Endothelial cell of umbilical vein (primary cell): Measurements from ENCODE around the gene PLXNB3. TPM values are rescaled to one million over a fixed set of nuclear protein-coding genes. Genes with fewer than 3 reads are reported as not detected.

ENCODE experiments used
- BruUV-seq: library from RNA; stranded (reverse); fragments of 400-500 nt; replicated peaks from 2 replicates; lab custom pipeline; 2021; lab: Mats Ljungman, UMichigan
- CTCF ChIA-PET: fragments of 300-600, 350-600 bp; sonication (Branson Sonifier 250); formaldehyde crosslinking; loops from one replicate; lab custom pipeline; 2021; ENCODE audit warnings: antibody characterized with exemption, inconsistent platforms; lab: Charles Lee
- POLR2A ChIA-PET: fragments of 300-600, 350-600 bp; sonication (Branson Sonifier 250); formaldehyde crosslinking; loops from one replicate; lab custom pipeline; 2021; ENCODE audit warnings: antibody characterized with exemption, inconsistent platforms; lab: Charles Lee
- DNase-seq: peaks from one replicate; pipeline ENCODE4 v3.0.0-alpha.2; 2011; ENCODE audit warnings: low read depth, low spot score
- FAIRE-seq: peaks from 2 replicates; lab custom pipeline; 2011; peaks lifted over from hg19 to GRCh38; lab: Jason Lieb, UNC
- H2AFZ ChIP-seq: 2 replicates; pipeline ENCODE4 v1.6.0; 2012; ENCODE audit warnings: low read depth, low read length, control low read depth, inconsistent platforms
- H3K27ac ChIP-seq: 2 replicates; pipeline ENCODE4 v1.5.1; 2011; ENCODE audit warnings: low read depth, mild to moderate bottlenecking, control low read depth, low read length, moderate library complexity; ENCODE audit not compliant: insufficient read depth
- H3K27me3 ChIP-seq, 2 experiments: 2 replicates each; pipeline versions ENCODE4 v1.6.0 to v1.6.1; 2011; ENCODE audit warnings: low read length in 2 of 2, mixed read lengths in 1 of 2; ENCODE audit not compliant: control insufficient read depth in 2 of 2, insufficient read depth in 2 of 2
- H3K36me3 ChIP-seq, 2 experiments: 2 replicates in 1 of 2; 3 replicates in 1 of 2; pipeline ENCODE4 v1.5.1; 2011; ENCODE audit warnings: low read length in 2 of 2, mild to moderate bottlenecking in 1 of 2, moderate library complexity in 1 of 2; ENCODE audit not compliant: control insufficient read depth in 2 of 2, insufficient read depth in 2 of 2; ENCODE audit errors: extremely low read depth in 1 of 2
- H3K4me1 ChIP-seq: 3 replicates; pipeline ENCODE4 v1.5.1; 2011; ENCODE audit warnings: mild to moderate bottlenecking, low read length; ENCODE audit not compliant: control insufficient read depth, insufficient read depth; ENCODE audit errors: extremely low read depth
- H3K4me2 ChIP-seq: 2 replicates; pipeline ENCODE4 v1.6.1; 2011; ENCODE audit warnings: low read length, control low read depth, mixed read lengths; ENCODE audit not compliant: insufficient read depth
- H3K4me3 ChIP-seq, 3 experiments: fragments of 200-600 bp in 1 of 3; sonication (generic), shearing (Covaris generic) in 1 of 3; replicated peaks in 1 of 3; 2 replicates each; pipeline ENCODE4 v1.5.1; 2011 to 2016; ENCODE audit warnings: control low read depth in 3 of 3, low read length in 3 of 3, mild to moderate bottlenecking in 2 of 3, inconsistent platforms in 1 of 3, low read depth in 1 of 3, moderate library complexity in 1 of 3; ENCODE audit not compliant: insufficient read depth in 1 of 3
- H3K79me2 ChIP-seq: 2 replicates; pipeline ENCODE4 v1.6.0; 2012; ENCODE audit warnings: low read length, inconsistent platforms; ENCODE audit not compliant: control insufficient read depth, insufficient read depth
- H3K9ac ChIP-seq: replicated peaks from 2 replicates; pipeline ENCODE3; 2011; ENCODE audit warnings: low read length, control low read depth; ENCODE audit not compliant: insufficient read depth; ENCODE audit errors: extremely low read depth
- H3K9me1 ChIP-seq: replicated peaks from 3 replicates; pipeline ENCODE4 v1.6.0; 2011; ENCODE audit warnings: mild to moderate bottlenecking, low read length; ENCODE audit not compliant: control insufficient read depth, insufficient read depth; ENCODE audit errors: extremely low read depth
- H3K9me3 ChIP-seq: replicated peaks from 2 replicates; pipeline ENCODE4 v1.5.1; 2012; ENCODE audit warnings: low read length, inconsistent platforms; ENCODE audit not compliant: control insufficient read depth, insufficient read depth
- H4K20me1 ChIP-seq: replicated peaks from 2 replicates; pipeline ENCODE3; 2011; ENCODE audit warnings: mild to moderate bottlenecking, low read length; ENCODE audit not compliant: control insufficient read depth, insufficient read depth; ENCODE audit errors: extremely low read depth
- EZH2 ChIP-seq: IDR thresholded peaks from 2 replicates; pipeline ENCODE4 v1.6.1; 2012; ENCODE audit warnings: borderline replicate concordance, low read depth, mild to moderate bottlenecking, moderate library complexity, low read length, inconsistent platforms; ENCODE audit not compliant: severe bottlenecking
- FOS ChIP-seq: IDR thresholded peaks from 2 replicates; pipeline ENCODE4 v1.6.1; 2011; ENCODE audit warnings: mild to moderate bottlenecking, low read length, moderate library complexity, borderline replicate concordance; ENCODE audit not compliant: insufficient read depth
- GATA2 ChIP-seq: IDR thresholded peaks from 2 replicates; pipeline ENCODE4 v1.7.0; 2011; ENCODE audit warnings: low read depth, mild to moderate bottlenecking, moderate library complexity, mixed read lengths, low read length; ENCODE audit not compliant: insufficient read length, insufficient read depth
- JUN ChIP-seq: IDR thresholded peaks from 2 replicates; pipeline ENCODE4 v1.6.1; 2011; ENCODE audit warnings: borderline replicate concordance, low read depth; ENCODE audit not compliant: insufficient read length, insufficient read depth
- MYC ChIP-seq: IDR thresholded peaks from one replicate; pipeline ENCODE4 v1.6.1; 2011; ENCODE audit warnings: mild to moderate bottlenecking, low read depth, low read length
- POLR2A ChIP-seq: IDR thresholded peaks from 2 replicates; pipeline ENCODE4 v1.6.1; 2012; ENCODE audit warnings: low read depth, mild to moderate bottlenecking, control low read depth, low read length
- POLR2AphosphoS5 ChIP-seq: IDR thresholded peaks from 2 replicates; pipeline ENCODE4 v1.6.1; 2012; ENCODE audit warnings: low read depth, mild to moderate bottlenecking, control low read depth, low read length, moderate library complexity; ENCODE audit not compliant: insufficient read depth
- dilution Hi-C: fragments of 300-500 bp; cut with MboI; formaldehyde crosslinking; loops from one replicate; pipeline ENCODE4 v1.15.0; 2019; ENCODE audit warnings: low sequenced_read_pairs; ENCODE audit not compliant: extremely low pct_ligation_motif_present
- intact Hi-C: fragments of 100-400 bp; cut with micrococcal nuclease; formaldehyde crosslinking; loops from one replicate; pipeline ENCODE4 v1.10.0; 2022
- polyA plus RNA-seq, 4 experiments: library from polyadenylated mRNA; depleted of rRNA in 3 of 4; stranded (reverse) in 3 of 4; unstranded in 1 of 4; fragments of >200 nt; gene quantifications; 2 replicates each; pipeline versions ENCODE4 v1.2.1 to v1.2.3, GENCODE V29; 2011 to 2012; ENCODE audit warnings: missing spikeins in 1 of 4
- total RNA-seq: library from RNA; stranded (reverse); gene quantifications from 2 replicates; pipeline ENCODE4 v1.2.3, GENCODE V29; 2021
- TF ChIP-seq, protein P1 (sequence below), 2 donors: IDR thresholded peaks; 1 replicate in 1 of 2; 2 replicates in 1 of 2; pipeline ENCODE4 v1.5.1; 2011; ENCODE audit warnings: low read length in 2 of 2, mild to moderate bottlenecking in 2 of 2, moderate library complexity in 2 of 2, control low read depth in 1 of 2, inconsistent platforms in 1 of 2, low read depth in 1 of 2; ENCODE audit not compliant: insufficient read depth in 1 of 2; ENCODE audit errors: extremely low read depth in 1 of 2
- TF ChIP-seq, protein P2 (sequence below): IDR thresholded peaks from 2 replicates; pipeline ENCODE4 v1.6.1; 2011; ENCODE audit not compliant: insufficient read depth, insufficient read length

Gene PLXNB3
- total and polyA plus RNA-seq, 2 donors (not counting 3 experiments of a cell fraction or from before 2014, with no cell fraction given): 19.0 to 31.4 TPM

DNA sequence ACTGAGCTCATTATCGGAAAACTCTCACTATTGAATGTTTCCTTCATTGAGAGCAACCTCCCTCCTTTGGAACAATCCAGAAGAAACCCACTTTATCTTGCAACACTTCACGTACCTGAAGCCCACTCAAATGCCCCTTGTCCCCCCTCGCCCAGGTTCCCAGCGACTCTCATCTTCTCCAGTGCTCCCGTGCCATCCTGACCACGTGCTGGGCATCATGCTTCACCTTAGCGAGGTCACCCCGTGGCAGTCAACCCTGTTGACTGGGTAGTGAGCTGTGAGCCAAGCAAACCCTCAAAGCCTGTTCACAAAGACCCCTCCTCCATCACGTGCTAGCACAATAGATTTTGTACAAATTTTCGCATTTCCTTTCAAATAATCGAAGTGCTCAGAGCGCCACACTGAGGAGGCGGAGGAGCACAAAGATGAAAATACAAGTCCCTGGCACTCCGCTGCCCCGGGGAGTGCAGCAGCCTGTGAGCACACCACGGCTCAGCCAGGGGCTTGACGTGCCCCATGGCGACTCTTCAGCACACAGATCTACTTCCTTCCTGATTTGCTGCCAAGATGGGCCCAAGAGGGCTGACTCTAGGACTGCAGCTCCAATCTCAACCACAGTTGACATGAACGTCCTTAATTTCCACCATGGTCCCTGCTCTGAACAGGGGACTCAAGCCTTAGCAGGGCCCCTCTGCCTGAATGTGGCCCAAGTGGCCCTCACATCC lies 50.7 kb downstream of the PLXNB3 start:
- Histone ChIP-seq H3K4me2 (no peak overlapping the region), H2AFZ (no peak overlapping the region), H3K9me1 (no peaks in the 10 kb centered on the region), H3K4me3 (no peak overlapping the region), H3K9me3 (no peaks in the 10 kb centered on the region), H3K27me3 (peaks cover 0 to 2% of the 10 kb centered on the region in 2 experiments), H3K4me1 (peaks cover 4% of the 10 kb centered on the region), H3K9ac (no peak overlapping the region), H3K27ac (no peak overlapping the region), H3K79me2 (no peaks in the 10 kb centered on the region), H4K20me1 (no peaks in the 10 kb centered on the region), H3K36me3 (no peaks in the 10 kb centered on the region)
- FAIRE-seq (no peak), DNase-seq (no peak)
- ChIA-PET CTCF (no interaction called here), POLR2A (no interaction called here)
- intact Hi-C loops (loop anchor here (10.0 kb wide), 1 partner anchor 70 kb away; the partner anchor contains the start of gene L1CAM), dilution Hi-C loops (no loop called here)
- BruUV-seq: no TSS peak
- TF ChIP-seq EZH2 (no peak), JUN (no peak), POLR2A (no peak), GATA2 (no peak), POLR2AphosphoS5 (no peak), MYC (no peak), FOS (no peak)
- TF ChIP-seq, protein P1, sequence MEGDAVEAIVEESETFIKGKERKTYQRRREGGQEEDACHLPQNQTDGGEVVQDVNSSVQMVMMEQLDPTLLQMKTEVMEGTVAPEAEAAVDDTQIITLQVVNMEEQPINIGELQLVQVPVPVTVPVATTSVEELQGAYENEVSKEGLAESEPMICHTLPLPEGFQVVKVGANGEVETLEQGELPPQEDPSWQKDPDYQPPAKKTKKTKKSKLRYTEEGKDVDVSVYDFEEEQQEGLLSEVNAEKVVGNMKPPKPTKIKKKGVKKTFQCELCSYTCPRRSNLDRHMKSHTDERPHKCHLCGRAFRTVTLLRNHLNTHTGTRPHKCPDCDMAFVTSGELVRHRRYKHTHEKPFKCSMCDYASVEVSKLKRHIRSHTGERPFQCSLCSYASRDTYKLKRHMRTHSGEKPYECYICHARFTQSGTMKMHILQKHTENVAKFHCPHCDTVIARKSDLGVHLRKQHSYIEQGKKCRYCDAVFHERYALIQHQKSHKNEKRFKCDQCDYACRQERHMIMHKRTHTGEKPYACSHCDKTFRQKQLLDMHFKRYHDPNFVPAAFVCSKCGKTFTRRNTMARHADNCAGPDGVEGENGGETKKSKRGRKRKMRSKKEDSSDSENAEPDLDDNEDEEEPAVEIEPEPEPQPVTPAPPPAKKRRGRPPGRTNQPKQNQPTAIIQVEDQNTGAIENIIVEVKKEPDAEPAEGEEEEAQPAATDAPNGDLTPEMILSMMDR (IDR thresholded peaks at IDR 0.05; ENCODE audit: extremely low read depth in 1 of 2, insufficient read depth in 1 of 2, low read depth in 1 of 2, low read length in 2 of 2): no peak
- TF ChIP-seq, protein P2, sequence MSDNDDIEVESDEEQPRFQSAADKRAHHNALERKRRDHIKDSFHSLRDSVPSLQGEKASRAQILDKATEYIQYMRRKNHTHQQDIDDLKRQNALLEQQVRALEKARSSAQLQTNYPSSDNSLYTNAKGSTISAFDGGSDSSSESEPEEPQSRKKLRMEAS: no peak
